Measurements from ENCODE around the gene CLUH.

DNA sequence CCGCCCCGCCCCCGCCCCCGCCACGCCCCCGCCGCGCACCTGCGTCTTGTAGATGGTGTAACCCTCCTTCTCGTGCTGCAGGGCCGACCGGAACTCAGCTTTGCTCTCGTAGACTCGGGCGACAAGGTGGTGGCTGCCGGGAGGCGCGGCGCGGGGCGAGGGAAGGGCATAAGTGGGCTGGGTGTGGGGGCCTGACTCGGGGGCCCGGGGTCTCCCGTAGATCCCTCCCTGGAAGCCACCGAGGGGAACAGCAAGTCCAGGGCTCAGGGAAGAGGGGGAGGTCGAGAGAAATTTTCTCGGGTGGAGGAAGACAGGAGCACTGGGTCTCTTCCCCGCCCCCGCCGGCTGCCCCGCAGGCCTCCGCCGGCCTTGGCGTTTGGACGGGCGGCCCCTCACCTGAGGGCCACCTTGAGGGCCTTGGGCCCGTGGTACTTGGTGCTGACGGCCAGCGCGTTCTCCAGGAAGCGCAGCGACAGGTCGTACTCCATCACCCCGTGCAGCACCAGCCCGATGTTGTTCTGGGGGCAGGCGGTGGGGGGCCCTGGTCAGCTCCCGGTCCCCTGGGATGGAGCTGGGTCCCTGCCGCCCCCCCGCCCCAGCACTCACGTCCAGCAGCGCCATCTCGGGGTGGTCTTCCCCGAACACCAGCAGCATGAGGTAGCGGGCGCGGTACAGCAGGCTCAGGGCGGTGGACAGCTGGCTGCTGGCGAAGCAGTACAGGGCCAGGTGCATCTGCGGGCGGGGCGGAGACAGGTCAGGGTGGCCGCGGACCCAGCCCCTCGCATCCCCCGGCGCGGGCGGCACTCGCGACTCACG is 19.4 kb downstream of the CLUH start:
- no peak for TF ChIP-seq CTCF (IDR thresholded peaks at IDR 0.05)
- no peak for TF ChIP-seq POLR2A (IDR thresholded peaks at IDR 0.05)

Measured in right lobe of liver (tissue), 4 donors.